Measurements from ENCODE around the gene MTFMT. TPM values are rescaled to one million over a fixed set of nuclear protein-coding genes. Genes with fewer than 3 reads are reported as not detected.

Gene MTFMT
- total and polyA plus RNA-seq, 2 donors (not counting 1 experiment from before 2014, with no cell fraction given), result 16.6 to 17.0 TPM

DNA sequence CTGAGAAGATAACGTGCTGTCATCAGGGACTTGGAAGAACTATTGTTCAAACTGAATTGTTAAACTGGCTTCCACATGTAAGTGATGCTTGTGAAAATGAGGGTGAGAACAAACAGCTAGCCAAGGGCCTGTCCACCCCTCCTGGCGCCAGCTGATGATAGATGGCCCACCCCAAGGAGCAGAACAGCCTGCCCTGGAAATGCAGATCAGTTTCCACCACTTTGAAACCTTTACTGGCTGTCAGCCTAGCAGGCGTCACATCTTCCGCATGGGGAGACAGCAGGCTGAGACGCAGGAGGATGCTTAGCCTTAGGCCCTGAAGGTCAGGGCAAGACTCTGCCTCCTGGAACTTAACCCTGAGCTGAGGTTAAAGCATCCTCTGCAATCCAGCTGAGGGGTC is 9.4 kb upstream of the MTFMT start:
- Histone ChIP-seq H3K4me2 (ENCODE audit: extremely low read depth, insufficient read depth, low read length) (no peak overlapping the region), H3K27me3 (ENCODE audit: control insufficient read depth, insufficient read depth, low read length) (no peaks in the 10 kb centered on the region), H2AFZ (ENCODE audit: low read length) (peak overlapping the region; percentile 10), H3K4me1 (ENCODE audit: control insufficient read depth, extremely low read depth, insufficient read depth, low read length) (peaks cover 9% of the 10 kb centered on the region), H3K4me3 (replicated peaks in 1 of 4; ENCODE audit: control extremely low read depth in 1 of 4, insufficient read depth in 1 of 4, low read depth in 3 of 4, low read length in 4 of 4) (no peak overlapping the region), H3K9ac (ENCODE audit: insufficient read depth, low read length) (no peak overlapping the region), H3K27ac (ENCODE audit: insufficient read depth, low read length) (no peak overlapping the region), H4K20me1 (ENCODE audit: control insufficient read depth, extremely low read depth, insufficient read depth, low read length) (no peaks in the 10 kb centered on the region), H3K79me2 (ENCODE audit: control insufficient read depth, insufficient read depth, low read length) (no peaks in the 10 kb centered on the region), H3K9me3 (ENCODE audit: control insufficient read depth, insufficient read depth, low read depth, low read length) (no peaks in the 10 kb centered on the region), H3K36me3 (ENCODE audit: control insufficient read depth, insufficient read depth, low read length) (no peaks in the 10 kb centered on the region)
- TF ChIP-seq EZH2 (IDR thresholded peaks at IDR 0.05; ENCODE audit: low read length, missing control alignments), result no peak
- DNase-seq (ENCODE audit: low read depth in 2 of 2), result no peak

GRCh38 chr15:65038428-65038827 is 9.0 kb upstream of the MTFMT start:
- Histone ChIP-seq H4K20me1 (ENCODE audit: control insufficient read depth, extremely low read depth, insufficient read depth, low read length) (no peaks in the 10 kb centered on the region), H3K4me2 (ENCODE audit: extremely low read depth, insufficient read depth, low read length) (no peak overlapping the region), H3K4me1 (ENCODE audit: control insufficient read depth, extremely low read depth, insufficient read depth, low read length) (peaks cover 7% of the 10 kb centered on the region), H3K9ac (ENCODE audit: insufficient read depth, low read length) (no peak overlapping the region), H3K36me3 (ENCODE audit: control insufficient read depth, insufficient read depth, low read length) (no peaks in the 10 kb centered on the region), H3K4me3 (replicated peaks in 1 of 4; ENCODE audit: control extremely low read depth in 1 of 4, insufficient read depth in 1 of 4, low read depth in 3 of 4, low read length in 4 of 4) (no peak overlapping the region), H3K79me2 (ENCODE audit: control insufficient read depth, insufficient read depth, low read length) (no peaks in the 10 kb centered on the region), H2AFZ (ENCODE audit: low read length) (no peak overlapping the region), H3K27ac (ENCODE audit: insufficient read depth, low read length) (no peak overlapping the region), H3K9me3 (ENCODE audit: control insufficient read depth, insufficient read depth, low read depth, low read length) (no peaks in the 10 kb centered on the region), H3K27me3 (ENCODE audit: control insufficient read depth, insufficient read depth, low read length) (no peaks in the 10 kb centered on the region)
- DNase-seq (ENCODE audit: low read depth in 2 of 2), result no peak
- no peak for TF ChIP-seq EZH2 (IDR thresholded peaks at IDR 0.05; ENCODE audit: low read length, missing control alignments)
- no peak for TF ChIP-seq CTCF (conservative IDR thresholded peaks at IDR 0.05 in 1 of 2, IDR thresholded peaks at IDR 0.05 in 1 of 2; ENCODE audit: low read depth in 1 of 2, low read length in 2 of 2)

DNA sequence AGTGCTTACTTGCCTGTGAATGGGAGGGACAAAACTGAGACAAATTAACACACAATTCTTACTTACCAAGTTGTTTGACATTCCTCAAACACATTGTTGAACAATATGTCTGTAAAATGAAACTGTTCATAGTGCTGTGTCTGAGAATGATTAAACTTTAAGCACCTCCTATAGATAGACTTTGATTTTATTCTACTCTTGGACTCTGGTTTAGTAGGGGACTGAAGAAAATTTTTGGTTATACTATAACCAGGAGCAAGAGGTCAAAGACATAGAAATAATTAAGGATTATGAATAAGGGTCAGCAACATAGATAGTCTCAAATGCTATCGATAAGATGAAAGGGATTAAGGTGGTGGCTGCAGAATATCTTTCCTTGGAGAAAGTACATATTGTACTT is 7.9 kb upstream of the MTFMT start:
- no peak for DNase-seq (ENCODE audit: low read depth in 2 of 2)
- H3K4me1 ChIP-seq (ENCODE audit: control insufficient read depth, extremely low read depth, insufficient read depth, low read length), result no peaks in the 10 kb centered on the region
- H2AFZ ChIP-seq (ENCODE audit: low read length), result no peak overlapping the region
- H3K4me2 ChIP-seq (ENCODE audit: extremely low read depth, insufficient read depth, low read length), result no peak overlapping the region
- no peak overlapping the region for H3K9ac ChIP-seq (ENCODE audit: insufficient read depth, low read length)
- H3K36me3 ChIP-seq (ENCODE audit: control insufficient read depth, insufficient read depth, low read length), result no peaks in the 10 kb centered on the region
- no peak for TF ChIP-seq CTCF (conservative IDR thresholded peaks at IDR 0.05 in 1 of 2, IDR thresholded peaks at IDR 0.05 in 1 of 2; ENCODE audit: low read depth in 1 of 2, low read length in 2 of 2)
- no peak for TF ChIP-seq EZH2 (IDR thresholded peaks at IDR 0.05; ENCODE audit: low read length, missing control alignments)
- no peaks in the 10 kb centered on the region for H3K27me3 ChIP-seq (ENCODE audit: control insufficient read depth, insufficient read depth, low read length)
- no peaks in the 10 kb centered on the region for H3K79me2 ChIP-seq (ENCODE audit: control insufficient read depth, insufficient read depth, low read length)
- H3K27ac ChIP-seq (ENCODE audit: insufficient read depth, low read length), result no peak overlapping the region
- H3K4me3 ChIP-seq (replicated peaks in 1 of 4; ENCODE audit: control extremely low read depth in 1 of 4, insufficient read depth in 1 of 4, low read depth in 3 of 4, low read length in 4 of 4), result no peak overlapping the region
- no peaks in the 10 kb centered on the region for H3K9me3 ChIP-seq (ENCODE audit: control insufficient read depth, insufficient read depth, low read depth, low read length)
- no peaks in the 10 kb centered on the region for H4K20me1 ChIP-seq (ENCODE audit: control insufficient read depth, extremely low read depth, insufficient read depth, low read length)

Data from fibroblast of lung (primary cell).